DMS79 (cell line): Measurements from ENCODE around the gene CD7.

Experiments
- DNase-seq: peaks from one replicate; lab custom pipeline; 2025; lab: John Stamatoyannopoulos, UW

The CD7 gene

GRCh38 chr17:82346342-82347300, 29.2 kb upstream of the CD7 start:
- DNase-seq: no peak

GRCh38 chr17:82345151-82345976, 28.0 kb upstream of the CD7 start:
- no peak for DNase-seq

GRCh38 chr17:82344175-82344907, 26.9 kb upstream of the CD7 start:
- no peak for DNase-seq

GRCh38 chr17:82343560-82343959, 26.2 kb upstream of the CD7 start:
- no peak for DNase-seq

- no peak for DNase-seq
Measured at GRCh38 chr17:82342361-82343079, 25.1 kb upstream of the CD7 start.

- no peak for DNase-seq
Measured at GRCh38 chr17:82339634-82340580, 22.5 kb upstream of the CD7 start.

GRCh38 chr17:82338858-82339633, 21.6 kb upstream of the CD7 start:
- DNase-seq: no peak

- no peak for DNase-seq
Measured at GRCh38 chr17:82334622-82335394, 17.4 kb upstream of the CD7 start.

- DNase-seq: no peak
Measured at GRCh38 chr17:82334204-82334621, 16.8 kb upstream of the CD7 start.

- no peak for DNase-seq
Measured at GRCh38 chr17:82333279-82334171, 16.1 kb upstream of the CD7 start, which contains the start of gene SECTM1. Gene SECTM1, minus strand, starts transcription at chr17:82333766. Its CDS starts 6,526 bp downstream, at chr17:82327240.

GRCh38 chr17:82332669-82333278, 15.4 kb upstream of the CD7 start:
- DNase-seq: no peak

- no peak for DNase-seq
Measured at GRCh38 chr17:82331345-82331939, 14.0 kb upstream of the CD7 start.

GRCh38 chr17:82330322-82331239, 13.2 kb upstream of the CD7 start:
- DNase-seq: peak; percentile 28

GRCh38 chr17:82329683-82330321, 12.4 kb upstream of the CD7 start:
- DNase-seq: no peak

- no peak for DNase-seq
Measured at GRCh38 chr17:82328994-82329507, 11.6 kb upstream of the CD7 start.
